GM12864 (cell line): Measurements from ENCODE around the gene RPL7L1.
A peak's percentile ranks its signal among the peaks of the same experiment; 100 is the strongest.
"Not testable (repeated sequence)": the region's sequence is repeated elsewhere in the genome, so short reads cannot be mapped to it uniquely, and the experiment has no call there.

ENCODE experiments used
- DNase-seq: peaks from one replicate; pipeline ENCODE4 v3.0.0-alpha.2; 2011; ENCODE audit warnings: low read depth
- H3K4me3 ChIP-seq: 2 replicates; pipeline ENCODE4 v1.5.1; 2011; ENCODE audit warnings: mild to moderate bottlenecking, low read depth, low read length, control low read depth
- CTCF ChIP-seq: IDR thresholded peaks from 2 replicates; pipeline ENCODE4 v1.5.1; 2011; ENCODE audit warnings: low read depth, mild to moderate bottlenecking, moderate library complexity, low read length, control low read depth, inconsistent platforms; ENCODE audit errors: missing control alignments

RPL7L1 gene

GRCh38 chr6:42873313-42873712 is 6.1 kb upstream of the RPL7L1 start:
- TF ChIP-seq CTCF = no peak
- H3K4me3 ChIP-seq = no peak overlapping the region
- no peak for DNase-seq

DNA sequence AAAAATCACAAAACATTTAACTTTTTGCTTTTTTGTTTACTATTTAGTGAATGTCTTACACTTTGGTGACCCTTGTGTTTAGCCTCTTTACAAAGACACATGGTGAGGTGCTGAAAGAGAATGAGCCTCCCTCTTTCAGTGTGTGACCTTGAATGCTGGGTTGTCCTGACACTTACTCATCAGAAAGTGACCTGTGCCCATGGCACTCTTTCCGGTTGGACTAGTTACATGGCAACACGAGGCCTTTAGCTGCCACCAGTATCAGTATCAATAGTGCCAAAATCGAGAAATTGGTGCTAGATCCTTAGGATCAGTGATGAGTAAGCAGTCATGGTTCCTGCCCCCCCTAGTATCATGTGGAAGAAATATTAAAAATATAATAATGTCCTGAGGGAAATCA is 1.7 kb upstream of the RPL7L1 start:
- H3K4me3 ChIP-seq = no peak overlapping the region
- DNase-seq = no peak
- TF ChIP-seq CTCF = no peak

DNA sequence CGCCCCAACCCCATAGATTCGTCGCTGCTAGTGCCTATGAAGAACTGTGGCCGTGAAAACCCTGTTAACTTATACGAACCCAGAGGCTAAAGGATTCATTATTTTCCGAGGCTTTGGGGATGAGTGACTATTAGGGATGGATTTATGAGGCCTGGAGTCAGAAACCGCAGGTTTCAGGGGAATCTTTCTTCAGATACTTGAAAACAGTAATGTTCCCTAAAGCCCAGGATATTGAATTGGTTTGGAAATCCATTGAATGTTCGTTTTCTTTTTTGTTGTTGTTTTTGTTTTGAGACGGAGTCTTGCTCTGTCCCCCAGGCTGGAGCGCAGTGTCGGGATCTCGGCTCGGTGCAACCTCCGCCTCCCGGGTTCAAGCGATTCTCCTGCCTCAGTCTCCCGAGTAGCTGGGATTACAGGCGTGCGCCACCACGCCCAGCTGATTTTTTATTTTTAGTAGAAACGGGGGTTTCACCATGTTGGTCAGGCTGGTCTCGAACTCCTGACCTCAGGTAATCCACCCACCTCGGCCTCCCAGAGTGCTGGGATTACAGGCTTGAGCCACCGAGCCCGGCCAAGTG is 913 bp downstream of the RPL7L1 start:
- DNase-seq = not testable (repeated sequence)
- peak overlapping the region; percentile 82 for H3K4me3 ChIP-seq

DNA sequence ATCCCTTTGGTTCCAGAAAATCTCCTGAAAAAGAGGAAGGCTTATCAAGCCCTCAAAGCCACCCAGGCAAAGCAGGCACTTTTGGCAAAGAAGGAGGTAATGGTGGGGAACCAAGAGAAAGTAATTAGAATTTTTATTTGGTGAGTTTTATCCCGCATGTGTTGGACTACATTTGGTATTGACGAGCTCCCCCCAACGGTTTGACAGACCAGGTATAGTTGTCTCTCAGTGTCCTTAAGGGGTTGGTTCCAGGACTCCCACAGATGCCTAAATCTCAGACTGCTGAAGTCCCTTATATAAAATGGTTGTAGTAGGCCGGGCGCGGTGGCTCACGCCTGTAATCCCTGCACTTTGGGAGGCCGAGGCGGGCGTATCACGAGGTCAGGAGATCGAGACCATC is 1.5 kb downstream of the RPL7L1 start:
- H3K4me3 ChIP-seq = peak overlapping the region; percentile 82
- not testable (repeated sequence) for DNase-seq

DNA sequence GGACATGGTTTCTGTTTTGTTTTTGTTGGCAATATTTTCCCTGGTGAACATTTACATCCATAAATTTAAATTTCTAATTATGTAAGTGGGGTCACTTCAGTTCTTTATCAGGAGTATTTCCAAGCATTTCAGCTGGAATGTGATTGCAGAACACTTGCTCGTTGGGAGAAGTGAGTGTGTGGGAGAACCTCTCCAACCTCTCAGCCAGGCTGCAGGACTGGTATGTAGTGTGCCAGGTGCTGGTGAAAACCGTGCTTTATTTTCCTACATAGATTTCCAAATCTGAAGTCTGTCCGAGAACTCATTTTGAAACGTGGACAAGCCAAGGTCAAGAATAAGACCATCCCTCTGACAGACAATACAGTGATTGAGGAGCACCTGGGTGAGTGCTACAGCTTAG is 6.3 kb downstream of the RPL7L1 start:
- DNase-seq = no peak
- H3K4me3 ChIP-seq = no peak overlapping the region
- TF ChIP-seq CTCF = no peak

DNA sequence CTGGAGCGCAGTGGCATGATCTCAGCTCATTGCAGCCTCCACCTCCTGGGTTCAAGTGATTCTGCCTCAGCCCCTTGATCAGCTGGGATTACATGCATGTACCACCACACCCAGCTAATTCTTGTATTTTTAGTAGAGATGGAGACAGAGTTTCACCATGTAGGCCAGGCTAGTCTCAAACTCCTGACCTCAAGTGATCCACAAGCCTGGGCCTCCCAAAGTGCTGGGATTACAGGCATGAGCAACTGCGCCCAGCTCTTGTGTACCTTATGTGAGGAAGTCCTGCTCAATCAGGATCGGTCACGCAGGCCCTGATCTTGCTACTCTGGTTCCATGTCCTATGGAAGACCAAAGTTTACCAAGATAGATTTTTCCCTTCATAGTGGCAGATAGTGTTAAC is 8.8 kb downstream of the RPL7L1 start:
- DNase-seq, H3K4me3 ChIP-seq: not testable (repeated sequence)

GRCh38 chr6:42889815-42890214 is 10.4 kb downstream of the RPL7L1 start:
- TF ChIP-seq CTCF = no peak
- no peak for DNase-seq
- H3K4me3 ChIP-seq = peak overlapping the region; percentile 98

GRCh38 chr6:42890311-42891198 is 11.1 kb downstream of the RPL7L1 start:
- DNase-seq = peak; percentile 95
- H3K4me3 ChIP-seq = peak overlapping the region; percentile 98
- TF ChIP-seq CTCF = no peak
